Fibroblast of villous mesenchyme (primary cell): ENCODE data around the gene CATSPER3. TPM values are rescaled to one million over a fixed set of nuclear protein-coding genes. Genes with fewer than 3 reads are reported as not detected.
A peak's percentile ranks its signal among the peaks of the same experiment; 100 is the strongest.

Source experiments
- DNase-seq: peaks from one replicate; pipeline ENCODE4 v3.0.0-alpha.2; 2010; ENCODE audit warnings: low read depth
- H3K4me3 ChIP-seq: 2 replicates; pipeline ENCODE4 v1.5.1; 2011; ENCODE audit warnings: low read depth, mild to moderate bottlenecking, low read length
- small RNA-seq: library from RNA; depleted of rRNA; stranded (forward); fragments of <200 nt; gene quantifications from one replicate; pipeline ENCODE3, GENCODE V24; 2012
- total RNA-seq: library from RNA; depleted of rRNA; stranded (reverse); fragments of >200 nt; gene quantifications from 2 replicates; pipeline ENCODE4 v1.2.3, GENCODE V29; 2012
- TF ChIP-seq, protein P1 (sequence below): IDR thresholded peaks from 2 replicates; pipeline ENCODE4 v1.5.1; 2012; ENCODE audit warnings: low read depth, mild to moderate bottlenecking, low read length; ENCODE audit not compliant: insufficient read depth

CATSPER3 gene
- total RNA-seq, 1 donor = under 0.01 TPM

DNA sequence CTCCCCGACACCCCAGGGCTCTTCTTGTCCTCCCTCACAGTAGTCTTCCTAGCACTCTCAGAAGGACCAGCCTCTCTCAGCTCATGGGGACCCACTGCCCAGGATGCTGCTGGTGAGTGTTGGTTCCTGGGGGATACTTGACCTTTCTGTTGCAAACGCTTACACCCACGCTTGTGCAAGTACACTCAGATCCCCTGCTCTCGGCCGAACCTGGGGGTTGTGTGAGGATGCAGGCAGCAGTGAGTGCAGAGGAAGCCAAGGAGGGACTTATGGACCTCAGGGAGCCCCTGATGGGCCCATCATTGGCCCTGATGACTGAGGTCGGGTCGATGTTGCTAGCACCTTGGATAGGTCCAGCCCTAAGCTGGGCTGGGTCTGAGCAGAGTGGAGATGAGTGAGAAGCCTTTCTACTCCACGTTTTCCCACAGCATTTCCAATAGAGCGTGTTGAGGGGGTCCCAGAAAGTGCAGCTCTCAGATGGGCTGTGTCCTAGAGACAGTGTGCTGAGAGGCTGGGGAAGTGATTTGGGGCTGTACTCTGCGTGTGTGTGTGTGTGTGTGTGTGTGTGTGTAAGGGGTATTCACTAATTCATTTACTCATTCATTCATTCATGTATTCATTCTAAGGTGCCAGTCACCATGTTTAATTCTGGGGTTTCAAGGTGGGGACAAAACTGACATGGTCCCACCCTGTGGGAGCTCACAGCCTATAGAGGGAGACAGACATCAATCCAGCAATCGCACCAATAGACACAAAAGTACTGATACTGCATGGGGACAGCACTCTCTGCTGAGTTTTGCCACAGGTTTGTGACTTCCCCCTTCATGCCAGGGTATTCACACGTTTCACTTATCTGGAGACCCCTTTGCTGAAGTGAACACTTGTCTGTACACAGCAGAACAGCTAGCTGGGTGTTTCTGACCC lies 91.6 kb downstream of the CATSPER3 start:
- H3K4me3 ChIP-seq = no peak overlapping the region
- DNase-seq = no peak
- TF ChIP-seq, protein P1, sequence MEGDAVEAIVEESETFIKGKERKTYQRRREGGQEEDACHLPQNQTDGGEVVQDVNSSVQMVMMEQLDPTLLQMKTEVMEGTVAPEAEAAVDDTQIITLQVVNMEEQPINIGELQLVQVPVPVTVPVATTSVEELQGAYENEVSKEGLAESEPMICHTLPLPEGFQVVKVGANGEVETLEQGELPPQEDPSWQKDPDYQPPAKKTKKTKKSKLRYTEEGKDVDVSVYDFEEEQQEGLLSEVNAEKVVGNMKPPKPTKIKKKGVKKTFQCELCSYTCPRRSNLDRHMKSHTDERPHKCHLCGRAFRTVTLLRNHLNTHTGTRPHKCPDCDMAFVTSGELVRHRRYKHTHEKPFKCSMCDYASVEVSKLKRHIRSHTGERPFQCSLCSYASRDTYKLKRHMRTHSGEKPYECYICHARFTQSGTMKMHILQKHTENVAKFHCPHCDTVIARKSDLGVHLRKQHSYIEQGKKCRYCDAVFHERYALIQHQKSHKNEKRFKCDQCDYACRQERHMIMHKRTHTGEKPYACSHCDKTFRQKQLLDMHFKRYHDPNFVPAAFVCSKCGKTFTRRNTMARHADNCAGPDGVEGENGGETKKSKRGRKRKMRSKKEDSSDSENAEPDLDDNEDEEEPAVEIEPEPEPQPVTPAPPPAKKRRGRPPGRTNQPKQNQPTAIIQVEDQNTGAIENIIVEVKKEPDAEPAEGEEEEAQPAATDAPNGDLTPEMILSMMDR = peak; percentile 27

DNA sequence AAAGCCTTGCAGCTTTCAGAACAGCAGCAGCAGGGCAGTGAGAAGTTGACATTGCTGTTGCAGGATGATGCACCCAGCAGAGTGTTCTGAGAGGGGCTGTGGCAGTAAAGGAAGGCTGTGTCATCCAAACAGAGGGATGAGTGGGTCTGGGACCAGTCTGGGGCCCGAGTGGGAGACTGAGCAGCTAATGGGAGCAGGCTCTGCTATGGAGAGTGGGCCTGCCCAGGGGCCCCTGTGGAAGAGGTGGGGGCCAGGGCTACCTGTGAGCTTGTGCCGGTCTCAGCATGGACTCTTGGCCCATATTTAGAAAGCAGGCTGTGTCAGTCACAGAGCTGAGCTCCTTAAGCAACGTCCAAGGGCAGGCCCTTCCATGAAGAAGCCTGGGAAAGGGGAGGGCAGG lies 92.3 kb downstream of the CATSPER3 start:
- H3K4me3 ChIP-seq = no peak overlapping the region
- no peak for DNase-seq
- TF ChIP-seq, protein P1 = no peak

DNA sequence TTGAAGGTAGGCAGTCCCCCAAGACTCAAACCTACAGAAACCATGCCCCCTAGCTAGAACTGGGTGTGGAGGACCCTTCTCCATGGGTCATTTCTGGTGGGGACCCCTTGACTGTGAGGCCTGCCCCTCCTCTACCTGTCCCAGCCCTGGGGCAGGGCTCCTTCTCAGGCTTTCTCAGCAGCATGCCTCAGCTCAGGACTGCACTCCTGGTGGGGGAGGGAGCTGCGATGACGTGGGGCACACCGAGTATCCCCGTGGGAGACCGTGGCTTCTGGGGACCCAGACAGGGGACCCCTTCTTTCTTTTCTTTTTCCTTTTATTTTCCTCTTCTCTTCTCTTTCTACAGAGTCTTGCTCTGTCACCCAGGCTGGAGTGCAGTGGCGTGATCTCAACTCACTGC lies 93.3 kb downstream of the CATSPER3 start:
- DNase-seq = no peak
- H3K4me3 ChIP-seq = no peak overlapping the region
- TF ChIP-seq, protein P1 = no peak

Small RNA genes lying within 50 kb of the gene (small RNA-seq; reads per million reads assigned to genes)
- gene MIR4461 = not detected
- gene MTND3P25 = not detected
- not detected for gene MTND4LP30

Other genes starting within 250 kb of the CATSPER3 start
- gene CAMLG, start 229.4 kb upstream of the CATSPER3 start, total RNA-seq = 21.9 and 33.2 TPM in 2 replicates
- 26.1 and 29.8 TPM in 2 replicates for gene DDX46, start 209.1 kb upstream of the CATSPER3 start, total RNA-seq
- gene C5orf24, start 121.9 kb upstream of the CATSPER3 start, total RNA-seq = 46.4 and 59.6 TPM in 2 replicates
- gene TXNDC15, start 93.5 kb upstream of the CATSPER3 start, total RNA-seq = 138 and 141 TPM in 2 replicates
- gene PCBD2, start 62.8 kb upstream of the CATSPER3 start, total RNA-seq = 4.5 and 4.7 TPM in 2 replicates
- 19.9 and 66.7 TPM in 2 replicates for gene PITX1, start 66.3 kb downstream of the CATSPER3 start, total RNA-seq